ENCODE measurements around the gene NCOR1. TPM values are rescaled to one million over a fixed set of nuclear protein-coding genes. Genes with fewer than 3 reads are reported as not detected.

The NCOR1 gene
- total RNA-seq, 1 donor from 2014 or later, result 86.0 TPM

GRCh38 chr17:16254773-16255400 lies 39.6 kb upstream of the NCOR1 start:
- no peak for TF ChIP-seq CTCF (conservative IDR thresholded peaks at IDR 0.05; ENCODE audit: low read depth, low read length)
- DNase-seq (ENCODE audit: low read depth), result no peak
- H3K4me3 ChIP-seq (ENCODE audit: low read depth, low read length), result no peak overlapping the region

DNA sequence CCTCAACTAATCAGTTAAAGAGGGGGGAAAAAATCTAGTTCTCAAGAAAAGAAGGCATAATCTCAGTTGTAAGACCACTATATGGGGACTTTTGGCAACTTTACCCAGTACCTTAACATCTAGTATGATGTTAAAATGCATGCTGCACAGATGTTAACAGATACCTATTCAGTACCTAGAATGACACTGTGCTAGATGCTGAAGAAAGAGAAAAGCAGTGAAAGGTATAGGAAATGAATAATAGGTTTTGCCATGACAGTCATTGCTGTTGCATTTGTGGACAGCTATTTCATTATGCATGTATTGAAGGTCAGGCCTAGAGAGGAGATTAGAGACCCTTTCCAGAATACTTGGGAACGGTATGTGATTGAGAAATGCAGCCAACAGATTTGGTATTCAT lies 36.2 kb upstream of the NCOR1 start:
- TF ChIP-seq CTCF (conservative IDR thresholded peaks at IDR 0.05; ENCODE audit: low read depth, low read length), result no peak
- H3K4me3 ChIP-seq (ENCODE audit: low read depth, low read length), result no peak overlapping the region
- no peak for DNase-seq (ENCODE audit: low read depth)

GRCh38 chr17:16251043-16251442 lies 35.7 kb upstream of the NCOR1 start:
- TF ChIP-seq CTCF (conservative IDR thresholded peaks at IDR 0.05; ENCODE audit: low read depth, low read length), result no peak
- H3K4me3 ChIP-seq (ENCODE audit: low read depth, low read length), result no peak overlapping the region
- DNase-seq (ENCODE audit: low read depth), result no peak

DNA sequence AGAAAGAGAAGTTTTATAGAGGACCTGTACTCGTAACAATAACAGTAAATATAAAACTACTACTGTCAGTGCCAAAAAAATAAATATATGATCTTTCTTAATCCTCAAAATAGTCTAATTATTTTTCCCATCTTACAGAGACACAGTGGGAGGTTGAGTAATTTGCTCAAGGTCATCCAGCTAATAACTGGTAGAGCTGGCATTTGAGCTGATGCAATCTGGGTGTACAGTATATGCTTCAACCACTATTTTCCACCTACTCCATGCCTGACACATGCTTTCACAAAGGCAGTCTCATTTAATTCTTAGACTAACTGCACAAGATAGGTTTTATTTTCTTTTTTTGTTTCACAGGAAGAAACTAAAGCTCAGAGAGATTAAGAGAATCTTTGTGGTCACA lies 35.3 kb upstream of the NCOR1 start:
- H3K4me3 ChIP-seq (ENCODE audit: low read depth, low read length), result no peak overlapping the region
- DNase-seq (ENCODE audit: low read depth), result no peak
- TF ChIP-seq CTCF (conservative IDR thresholded peaks at IDR 0.05; ENCODE audit: low read depth, low read length), result no peak

DNA sequence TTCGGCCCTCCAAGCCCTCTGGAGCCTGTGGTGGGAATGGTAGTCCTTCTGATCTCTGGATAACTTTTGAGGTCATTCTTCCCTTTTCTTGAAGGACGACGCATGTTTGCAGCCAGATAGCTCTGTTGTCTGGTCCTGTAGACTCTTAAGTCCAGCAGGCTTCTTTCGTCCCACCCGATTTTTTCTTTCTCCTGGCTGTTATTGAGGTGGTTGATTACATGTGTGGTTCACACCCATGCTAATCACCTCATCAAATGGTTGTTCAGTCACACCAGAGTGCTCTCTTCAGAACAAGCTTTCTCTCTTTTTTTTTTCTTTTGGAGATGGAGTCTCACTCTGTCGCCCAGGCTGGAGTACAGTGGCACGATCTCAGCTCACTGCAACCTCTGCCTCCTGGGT lies 32.3 kb upstream of the NCOR1 start:
- no peak for DNase-seq (ENCODE audit: low read depth)
- TF ChIP-seq CTCF (conservative IDR thresholded peaks at IDR 0.05; ENCODE audit: low read depth, low read length), result no peak
- H3K4me3 ChIP-seq (ENCODE audit: low read depth, low read length), result no peak overlapping the region

DNA sequence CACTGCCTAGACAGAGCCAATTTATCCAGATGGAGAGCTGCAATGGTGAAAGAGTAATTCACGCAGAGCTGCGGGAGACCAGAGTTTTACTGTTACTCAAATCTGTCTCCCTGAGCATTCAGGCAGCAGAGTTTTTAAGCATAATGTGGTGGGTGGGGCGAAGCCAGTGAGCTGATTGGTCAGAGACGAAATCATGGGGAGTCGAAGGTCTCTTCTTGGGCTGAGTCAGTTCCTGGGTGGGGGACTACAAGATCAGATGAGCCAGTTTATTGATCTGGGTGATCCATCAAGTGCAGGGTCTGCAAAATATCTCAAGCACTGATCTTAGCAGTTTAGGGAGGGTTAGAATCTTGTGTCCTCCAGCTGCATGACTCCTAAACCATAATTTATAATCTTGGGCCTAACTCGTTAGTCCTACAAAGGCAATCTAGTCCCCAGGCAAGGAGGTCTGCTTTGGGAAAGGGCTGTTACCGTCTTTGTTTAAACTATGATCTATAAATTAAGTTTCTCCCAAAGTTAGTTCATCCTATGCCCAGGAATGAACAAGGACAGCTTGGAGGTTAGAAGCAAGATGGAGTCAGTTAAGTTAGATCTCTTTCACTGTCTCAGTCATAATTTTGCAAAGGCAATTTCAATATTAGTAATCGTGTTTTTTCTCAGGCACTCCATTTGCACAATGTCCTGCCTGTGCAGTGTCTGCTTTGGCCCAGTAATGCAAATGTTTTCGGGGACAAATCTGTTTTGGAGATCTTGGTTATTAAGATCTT lies 28.6 kb upstream of the NCOR1 start:
- DNase-seq (ENCODE audit: low read depth), result no peak
- TF ChIP-seq CTCF (conservative IDR thresholded peaks at IDR 0.05; ENCODE audit: low read depth, low read length), result no peak

GRCh38 chr17:16243385-16243784 lies 28.1 kb upstream of the NCOR1 start:
- H3K4me3 ChIP-seq (ENCODE audit: low read depth, low read length), result no peak overlapping the region
- TF ChIP-seq CTCF (conservative IDR thresholded peaks at IDR 0.05; ENCODE audit: low read depth, low read length), result no peak
- no peak for DNase-seq (ENCODE audit: low read depth)

More for the DNA sequence above, 28.6 kb upstream of the NCOR1 start:
- no peak overlapping the region for H3K4me3 ChIP-seq (ENCODE audit: low read depth, low read length)
